T-cell (primary cell): ENCODE results near the gene ADSL. TPM values are rescaled to one million over a fixed set of nuclear protein-coding genes. Genes with fewer than 3 reads are reported as not detected.
A peak's percentile ranks its signal among the peaks of the same experiment; 100 is the strongest.

Source experiments
- ATAC-seq, 4 experiments: fragments of 200-7000 bp in 3 of 4; fragments of 150-1000 bp in 1 of 4; cut with Tn5 transposase; replicated peaks in 1 of 4; 1 replicate in 3 of 4; 2 replicates in 1 of 4; pipeline ENCODE4 v1.10.0; 2021; ENCODE audit warnings: moderate library complexity in 3 of 4, mild to moderate bottlenecking in 2 of 4, moderate number of reproducible peaks in 1 of 4
- CTCF ChIA-PET, 2 donors: fragments of 300-600 bp; sonication (Branson Sonifier 250); formaldehyde crosslinking; loops; one replicate each; lab custom pipeline; 2022; ENCODE audit warnings: antibody characterized with exemption in 2 of 2; lab: Charles Lee
- POLR2A ChIA-PET, 2 donors: fragments of 300-600 bp; sonication (Branson Sonifier 250); formaldehyde crosslinking; loops; one replicate each; lab custom pipeline; 2022; ENCODE audit warnings: antibody characterized with exemption in 2 of 2; lab: Charles Lee
- DNase-seq, 35 experiments: peaks; one replicate each; pipeline versions ENCODE4 v3.0.0 to v3.0.0-alpha.2; 2013 to 2023
- H3K27ac ChIP-seq: one replicate; pipeline ENCODE4 v1.5.1; 2013; ENCODE audit warnings: low read length
- H3K27me3 ChIP-seq, 2 experiments: replicated peaks in 1 of 2; 1 replicate in 1 of 2; 2 replicates in 1 of 2; pipeline versions ENCODE4 v1.6.1 to v1.7.0; 2013; ENCODE audit warnings: low read length in 1 of 2, mixed read lengths in 1 of 2; ENCODE audit not compliant: control insufficient read depth in 2 of 2, insufficient read depth in 2 of 2; ENCODE audit errors: extremely low read depth in 1 of 2
- H3K36me3 ChIP-seq, 2 donors: 1 replicate in 1 of 2; 2 replicates in 1 of 2; pipeline versions ENCODE4 v1.6.1 to v1.7.0; 2013; ENCODE audit warnings: low read length in 1 of 2; ENCODE audit not compliant: control insufficient read depth in 2 of 2, insufficient read depth in 1 of 2; ENCODE audit errors: extremely low read depth in 1 of 2
- H3K4me1 ChIP-seq, 2 experiments: 1 replicate in 1 of 2; 2 replicates in 1 of 2; pipeline versions ENCODE4 v1.6.1 to v1.7.0; 2013; ENCODE audit warnings: low read length in 2 of 2, mixed read lengths in 1 of 2; ENCODE audit not compliant: insufficient read depth in 2 of 2, control insufficient read depth in 1 of 2; ENCODE audit errors: extremely low read depth in 1 of 2
- H3K4me3 ChIP-seq, 2 donors: 1 replicate in 1 of 2; 2 replicates in 1 of 2; pipeline versions ENCODE4 v1.5.1 to v1.7.0; 2013; ENCODE audit warnings: mild to moderate bottlenecking in 2 of 2, low read length in 1 of 2, moderate library complexity in 1 of 2; ENCODE audit not compliant: control insufficient read depth in 1 of 2; ENCODE audit errors: extremely low read depth in 1 of 2
- H3K9me3 ChIP-seq: 2 replicates; pipeline ENCODE4 v1.7.0; 2013
- H3K27ac Mint-ChIP-seq, 2 donors: one replicate each; pipeline ENCODE4 v1.8.0; 2020 to 2021; ENCODE audit warnings: mild to moderate bottlenecking in 2 of 2, mixed read lengths in 2 of 2
- H3K27me3 Mint-ChIP-seq, 2 donors: one replicate each; pipeline ENCODE4 v1.8.0; 2021 to 2022; ENCODE audit warnings: mixed read lengths in 2 of 2
- H3K36me3 Mint-ChIP-seq: one replicate; pipeline ENCODE4 v1.8.0; 2021; ENCODE audit warnings: mixed read lengths
- H3K4me1 Mint-ChIP-seq, 3 donors: one replicate each; pipeline ENCODE4 v1.8.0; 2020 to 2022; ENCODE audit warnings: mixed read lengths in 3 of 3, mild to moderate bottlenecking in 1 of 3
- H3K4me3 Mint-ChIP-seq, 3 donors: one replicate each; pipeline ENCODE4 v1.8.0; 2020 to 2022; ENCODE audit warnings: mild to moderate bottlenecking in 3 of 3, mixed read lengths in 3 of 3, moderate library complexity in 3 of 3
- H3K9me3 Mint-ChIP-seq, 3 donors: one replicate each; pipeline ENCODE4 v1.8.0; 2020 to 2022; ENCODE audit warnings: mixed read lengths in 3 of 3
- WGBS: methylation state at CpG from one replicate; pipeline ENCODE4 v1.1.5; 2013; ENCODE audit warnings: missing lambda C conversion rate; ENCODE audit not compliant: insufficient coverage; 5-methylcytosine and 5-hydroxymethylcytosine counted together
- total RNA-seq, 35 experiments: library from RNA in 6 of 35; stranded (reverse) in 6 of 35; fragments of 120-200 nt in 1 of 35; gene quantifications; one replicate each; pipeline versions ENCODE4 v1.2.1 to v1.2.4 and lab custom pipeline; 2013 to 2026

Gene ADSL
- total RNA-seq, 5 donors from 2014 or later (not counting 1 experiment from before 2014, with no cell fraction given) = 64.0 to 84.3 (median 75.1) TPM

- 100% methylated on average over 2 of the region's 2 CpGs for WGBS
- ChIA-PET CTCF (interaction anchor here in 1 of 2 donors (1.3 kb wide), 1 partner anchor 213 kb away, joined by 6 read pairs; no protein-coding TSS in a partner anchor), POLR2A (no interaction called here)
- Histone ChIP-seq H3K27ac (no peak overlapping the region), H3K36me3 (peaks cover 7 to 77% of the 10 kb centered on the region in 2 donors), H3K4me1 (peaks cover 7 to 22% of the 10 kb centered on the region in 2 experiments), H3K4me3 (no peak overlapping the region), H3K27me3 (no peaks in the 10 kb centered on the region), H3K9me3 (no peaks in the 10 kb centered on the region)
- ATAC-seq = no peak
- peaks cover 26 to 53% (median 39%) of the 10 kb centered on the region in 3 donors for H3K4me1 Mint-ChIP-seq
- peaks cover 38% of the 10 kb centered on the region for H3K36me3 Mint-ChIP-seq
- H3K27me3 Mint-ChIP-seq = no peaks in the 10 kb centered on the region
- no peak for DNase-seq
- no peak overlapping the region for H3K27ac Mint-ChIP-seq
- no peak overlapping the region for H3K4me3 Mint-ChIP-seq
- H3K9me3 Mint-ChIP-seq = no peaks in the 10 kb centered on the region
These were observed 86.3 kb downstream of the ADSL start for GRCh38 chr22:40432625-40433024.

- POLR2A ChIA-PET = interaction anchor here (0.5 to 1.5 kb wide), 2 partner anchors 14 to 19 kb away, joined by 3 to 4 read pairs; no protein-coding TSS in a partner anchor
- DNase-seq (no peak), ATAC-seq (no peak)
- no CpG with 5 or more reads among the region's 3 CpGs for WGBS
- Histone ChIP-seq H3K4me3 (no peak overlapping the region), H3K27ac (no peak overlapping the region), H3K27me3 (no peaks in the 10 kb centered on the region), H3K4me1 (peaks cover 7 to 26% of the 10 kb centered on the region in 2 experiments), H3K9me3 (no peaks in the 10 kb centered on the region), H3K36me3 (peaks cover 3 to 70% of the 10 kb centered on the region in 2 donors)
- Mint-ChIP-seq H3K9me3 (no peaks in the 10 kb centered on the region), H3K4me1 (peaks cover 35 to 61% (median 48%) of the 10 kb centered on the region in 3 donors), H3K4me3 (no peak overlapping the region), H3K36me3 (peaks cover 38% of the 10 kb centered on the region), H3K27ac (no peak overlapping the region), H3K27me3 (no peaks in the 10 kb centered on the region)
- CTCF ChIA-PET = interaction anchor here in 1 of 2 donors (0.6 to 6.4 kb wide), 3 partner anchors 51 to 212 kb away, joined by 3 to 46 read pairs (median 6); no protein-coding TSS in a partner anchor
These were observed 87.3 kb downstream of the ADSL start for GRCh38 chr22:40433416-40434090.

GRCh38 chr22:40434106-40434505 lies 87.8 kb downstream of the ADSL start:
- POLR2A ChIA-PET = interaction anchor here in 1 of 2 donors (0.6 to 1.5 kb wide), 3 partner anchors 15 to 445 kb away, joined by 3 to 11 read pairs (median 4); no protein-coding TSS in a partner anchor
- no peak for ATAC-seq
- Histone ChIP-seq H3K4me3 (no peak overlapping the region), H3K36me3 (peaks cover 3 to 67% of the 10 kb centered on the region in 2 donors), H3K27me3 (no peaks in the 10 kb centered on the region), H3K9me3 (no peaks in the 10 kb centered on the region), H3K27ac (no peak overlapping the region), H3K4me1 (peaks cover 7 to 28% of the 10 kb centered on the region in 2 experiments)
- peaks cover 37 to 61% (median 49%) of the 10 kb centered on the region in 3 donors for H3K4me1 Mint-ChIP-seq
- DNase-seq = no peak
- H3K36me3 Mint-ChIP-seq = peaks cover 32% of the 10 kb centered on the region
- no peak overlapping the region for H3K4me3 Mint-ChIP-seq
- WGBS = 100% methylated on average over 3 of the region's 3 CpGs
- CTCF ChIA-PET = interaction anchor here in 1 of 2 donors (0.6 to 6.4 kb wide), 4 partner anchors 50 to 1366 kb away, joined by 3 to 46 read pairs (median 6); no protein-coding TSS in a partner anchor
- no peaks in the 10 kb centered on the region for H3K27me3 Mint-ChIP-seq
- H3K9me3 Mint-ChIP-seq = no peaks in the 10 kb centered on the region
- peak overlapping the region in 1 of 2 donors; percentile 61 for H3K27ac Mint-ChIP-seq

- Histone ChIP-seq H3K9me3 (no peaks in the 10 kb centered on the region), H3K36me3 (peaks cover 3 to 63% of the 10 kb centered on the region in 2 donors), H3K4me3 (no peak overlapping the region), H3K27ac (no peak overlapping the region), H3K27me3 (no peaks in the 10 kb centered on the region), H3K4me1 (peaks cover 7 to 29% of the 10 kb centered on the region in 2 experiments)
- ChIA-PET CTCF (interaction anchor here in 1 of 2 donors (0.7 to 6.4 kb wide), 6 partner anchors 45 to 1365 kb away, joined by 3 to 46 read pairs (median 4); no protein-coding TSS in a partner anchor), POLR2A (interaction anchor here in 1 of 2 donors (0.6 kb wide), 3 partner anchors 41 to 445 kb away, joined by 3 to 11 read pairs (median 5); no protein-coding TSS in a partner anchor)
- DNase-seq (no peak), ATAC-seq (no peak)
- no peak overlapping the region for H3K27ac Mint-ChIP-seq
- H3K4me3 Mint-ChIP-seq = no peak overlapping the region
- WGBS = 100% methylated on average over 1 of the region's 5 CpGs
- peaks cover 36 to 64% (median 51%) of the 10 kb centered on the region in 3 donors for H3K4me1 Mint-ChIP-seq
- H3K27me3 Mint-ChIP-seq = no peaks in the 10 kb centered on the region
- no peaks in the 10 kb centered on the region for H3K9me3 Mint-ChIP-seq
- peaks cover 26% of the 10 kb centered on the region for H3K36me3 Mint-ChIP-seq
These were observed 88.4 kb downstream of the ADSL start for GRCh38 chr22:40434745-40435144.

- ATAC-seq (peak; percentile 59 to 76 (median 64)), DNase-seq (peak in 9 of 35 experiments; percentile 5 to 81 (median 24))
- peaks cover 1 to 61% of the 10 kb centered on the region in 2 donors for H3K36me3 ChIP-seq
- H3K27ac ChIP-seq = peak overlapping the region; percentile 28
- no peaks in the 10 kb centered on the region for H3K9me3 ChIP-seq
- H3K27me3 ChIP-seq = no peaks in the 10 kb centered on the region
- Mint-ChIP-seq H3K4me3 (peak overlapping the region in 1 of 3 donors; percentile 48), H3K27me3 (no peaks in the 10 kb centered on the region), H3K9me3 (no peaks in the 10 kb centered on the region), H3K27ac (peak overlapping the region; percentile 65 to 82), H3K4me1 (peaks cover 37 to 73% (median 61%) of the 10 kb centered on the region in 3 donors), H3K36me3 (peaks cover 25% of the 10 kb centered on the region)
- WGBS = 40% methylated on average over 5 of the region's 12 CpGs
- H3K4me1 ChIP-seq = peaks cover 7 to 28% of the 10 kb centered on the region in 2 experiments
- peak overlapping the region in 1 of 2 donors; percentile 27 for H3K4me3 ChIP-seq
- CTCF ChIA-PET = interaction anchor here (0.5 to 6.4 kb wide), 42 partner anchors 9 to 546 kb away, joined by 3 to 46 read pairs (median 4); partner anchors contain the start of gene MRTFA (in 1 of the 2)
- POLR2A ChIA-PET = interaction anchor here in 1 of 2 donors (0.6 to 0.7 kb wide), 2 partner anchors 29 to 134 kb away, joined by 4 to 7 read pairs; no protein-coding TSS in a partner anchor
These were observed 90.5 kb downstream of the ADSL start for GRCh38 chr22:40436505-40437431.
